Tibial artery (tissue), 4 donors: ENCODE data around the gene ZNF117.
A peak's percentile ranks its signal among the peaks of the same experiment; 100 is the strongest.

Experiments
- DNase-seq, 2 donors: peaks; one replicate each; pipeline ENCODE4 v3.0.0-alpha.2; 2019
- H3K27ac ChIP-seq, 2 donors: fragments of 200-600 bp; sonication (generic) in 1 of 2; 1 replicate in 1 of 2; 2 replicates in 1 of 2; pipeline ENCODE4 v1.5.1; 2018 to 2019; ENCODE audit warnings: mild to moderate bottlenecking in 1 of 2
- H3K27me3 ChIP-seq, 2 donors: fragments of 200-600 bp; sonication (generic) in 1 of 2; one replicate each; pipeline versions ENCODE4 v1.5.1 to v1.6.0; 2016 to 2019
- H3K36me3 ChIP-seq, 3 donors: fragments of 200-600 bp; sonication (generic) in 2 of 3; one replicate each; pipeline ENCODE4 v1.5.1; 2016 to 2019; ENCODE audit warnings: mild to moderate bottlenecking in 2 of 3
- H3K4me1 ChIP-seq, 4 donors: fragments of 200-600 bp; sonication (generic) in 2 of 4; 1 replicate in 3 of 4; 2 replicates in 1 of 4; pipeline ENCODE4 v1.5.1; 2016 to 2019
- H3K4me3 ChIP-seq, 2 donors: fragments of 200-600 bp; sonication (generic) in 1 of 2; 1 replicate in 1 of 2; 2 replicates in 1 of 2; pipeline ENCODE4 v1.5.1; 2018 to 2019; ENCODE audit warnings: mild to moderate bottlenecking in 2 of 2
- H3K9me3 ChIP-seq, 3 donors: fragments of 200-600 bp; sonication (generic) in 1 of 3; one replicate each; pipeline ENCODE4 v1.5.1; 2016 to 2019
- CTCF ChIP-seq, 2 experiments: fragments of 200-600 bp in 1 of 2; fragments of 450-650 bp in 1 of 2; IDR thresholded peaks; one replicate each; pipeline ENCODE4 v1.5.1; 2017 to 2019; ENCODE audit warnings: antibody characterized with exemption in 2 of 2, mild to moderate bottlenecking in 1 of 2, moderate library complexity in 1 of 2
- intact Hi-C: fragments of 100-400 bp; cut with DNase I; formaldehyde crosslinking; loops from one replicate; pipeline ENCODE4 v1.15.0; 2023; ENCODE audit warnings: low total_unique reads

The ZNF117 gene

GRCh38 chr7:64998865-64999164 lies 8.0 kb upstream of the ZNF117 start:
- intact Hi-C loops = no loop called here
- TF ChIP-seq CTCF (IDR thresholded peaks at IDR 0.05) = no peak
- H3K27ac ChIP-seq = peak overlapping the region; percentile 8 to 57
- no peak overlapping the region for H3K4me3 ChIP-seq
- DNase-seq = no peak
- H3K4me1 ChIP-seq = peaks cover 0 to 43% (median 10%) of the 10 kb centered on the region in 4 donors
- peaks cover 0 to 7% (median 0%) of the 10 kb centered on the region in 3 donors for H3K9me3 ChIP-seq
- H3K27me3 ChIP-seq = no peaks in the 10 kb centered on the region
- peaks cover 16 to 17% (median 16%) of the 10 kb centered on the region in 3 donors for H3K36me3 ChIP-seq

- no peak for DNase-seq
- no peak overlapping the region for H3K4me3 ChIP-seq
- H3K27me3 ChIP-seq = no peaks in the 10 kb centered on the region
- H3K27ac ChIP-seq = peak overlapping the region; percentile 8 to 54
- peaks cover 0 to 7% (median 0%) of the 10 kb centered on the region in 3 donors for H3K9me3 ChIP-seq
- TF ChIP-seq CTCF (IDR thresholded peaks at IDR 0.05) = no peak
- intact Hi-C loops = no loop called here
- H3K4me1 ChIP-seq = peaks cover 0 to 39% (median 9%) of the 10 kb centered on the region in 4 donors
- peaks cover 18 to 23% (median 21%) of the 10 kb centered on the region in 3 donors for H3K36me3 ChIP-seq
These were observed 7.1 kb upstream of the ZNF117 start for GRCh38 chr7:64997927-64998391.

DNA sequence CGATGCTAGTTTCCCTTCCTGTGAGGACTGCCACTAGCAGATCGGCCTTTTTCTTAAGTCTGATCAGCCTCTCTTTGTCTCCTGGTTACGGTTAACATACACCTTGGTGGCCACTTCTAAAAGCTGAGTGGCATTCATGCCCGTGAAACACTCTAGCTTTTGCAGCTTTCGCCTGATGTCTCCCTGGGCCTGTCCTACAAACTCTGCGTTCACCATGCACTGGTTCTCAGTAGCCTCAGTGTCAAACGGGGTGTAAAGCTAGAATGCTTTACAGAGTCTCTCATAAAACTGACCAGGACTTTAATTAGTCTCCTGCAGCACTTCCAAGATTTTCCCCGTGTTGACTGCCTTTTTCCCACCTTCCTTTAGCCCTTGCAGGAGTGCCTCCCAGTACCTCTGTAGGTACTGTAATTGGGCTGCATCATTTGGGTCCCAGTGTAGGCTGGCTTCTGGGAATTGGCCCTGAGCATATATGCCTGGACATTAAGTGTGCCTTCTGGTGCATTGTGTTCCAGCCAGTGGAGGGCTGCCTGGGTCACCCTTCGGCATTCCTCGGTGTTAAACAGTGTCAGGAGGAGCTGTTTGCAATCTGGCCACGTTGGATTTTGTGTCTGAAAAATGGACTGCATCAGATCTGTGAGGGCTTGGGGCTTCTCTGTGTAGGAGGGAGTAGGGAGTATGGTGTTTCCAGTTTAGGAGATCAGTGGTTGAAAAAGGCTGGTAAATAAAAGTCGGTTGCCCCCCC lies 6.5 kb upstream of the ZNF117 start:
- Histone ChIP-seq H3K4me1 (peaks cover 0 to 35% (median 9%) of the 10 kb centered on the region in 4 donors), H3K36me3 (peaks cover 24 to 29% (median 27%) of the 10 kb centered on the region in 3 donors), H3K27me3 (no peaks in the 10 kb centered on the region), H3K4me3 (no peak overlapping the region), H3K27ac (peak overlapping the region; percentile 8 to 54), H3K9me3 (peaks cover 0 to 7% (median 0%) of the 10 kb centered on the region in 3 donors)
- DNase-seq = no peak
- no peak for TF ChIP-seq CTCF (IDR thresholded peaks at IDR 0.05)
- intact Hi-C loops = no loop called here

DNA sequence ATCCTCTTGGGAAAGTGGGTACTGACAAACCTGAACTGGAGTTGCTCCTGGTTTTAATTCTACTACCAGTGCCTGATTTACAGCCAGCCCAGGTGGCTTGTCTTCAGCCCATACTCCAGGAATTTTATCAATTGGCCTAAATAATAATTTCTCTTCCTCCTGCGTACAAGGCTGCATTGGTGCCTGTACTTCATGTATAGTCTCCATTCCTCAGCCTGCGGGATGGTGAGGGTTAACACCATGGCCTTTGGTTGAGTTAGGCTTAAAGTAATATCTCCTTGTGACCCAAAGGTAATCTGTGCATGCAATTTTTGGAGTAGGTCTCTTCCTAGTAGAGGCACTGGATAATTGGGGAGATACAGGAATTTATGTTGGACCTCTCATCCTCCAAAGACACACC lies 5.5 kb upstream of the ZNF117 start:
- intact Hi-C loops = no loop called here
- Histone ChIP-seq H3K9me3 (peaks cover 0 to 14% (median 0%) of the 10 kb centered on the region in 3 donors), H3K4me1 (peaks cover 0 to 24% (median 9%) of the 10 kb centered on the region in 4 donors), H3K27ac (no peak overlapping the region), H3K27me3 (no peaks in the 10 kb centered on the region), H3K4me3 (no peak overlapping the region), H3K36me3 (peaks cover 27 to 34% (median 33%) of the 10 kb centered on the region in 3 donors)
- TF ChIP-seq CTCF (IDR thresholded peaks at IDR 0.05) = no peak
- DNase-seq = no peak

GRCh38 chr7:64993901-64994300 lies 3.1 kb upstream of the ZNF117 start:
- peaks cover 34 to 37% (median 34%) of the 10 kb centered on the region in 3 donors for H3K36me3 ChIP-seq
- H3K4me1 ChIP-seq = peaks cover 0 to 14% (median 6%) of the 10 kb centered on the region in 4 donors
- peaks cover 0 to 29% (median 0%) of the 10 kb centered on the region in 3 donors for H3K9me3 ChIP-seq
- no peak overlapping the region for H3K4me3 ChIP-seq
- no peaks in the 10 kb centered on the region for H3K27me3 ChIP-seq
- intact Hi-C loops = no loop called here
- TF ChIP-seq CTCF (IDR thresholded peaks at IDR 0.05) = no peak
- no peak overlapping the region for H3K27ac ChIP-seq
- DNase-seq = no peak
